ENCODE results near the gene ZBTB2. TPM values are rescaled to one million over a fixed set of nuclear protein-coding genes. Genes with fewer than 3 reads are reported as not detected.
"Not testable (repeated sequence)": the region's sequence is repeated elsewhere in the genome, so short reads cannot be mapped to it uniquely, and the experiment has no call there.

ZBTB2 gene
- total RNA-seq, 1 experiment from 2014 or later, result 14.3 TPM

DNA sequence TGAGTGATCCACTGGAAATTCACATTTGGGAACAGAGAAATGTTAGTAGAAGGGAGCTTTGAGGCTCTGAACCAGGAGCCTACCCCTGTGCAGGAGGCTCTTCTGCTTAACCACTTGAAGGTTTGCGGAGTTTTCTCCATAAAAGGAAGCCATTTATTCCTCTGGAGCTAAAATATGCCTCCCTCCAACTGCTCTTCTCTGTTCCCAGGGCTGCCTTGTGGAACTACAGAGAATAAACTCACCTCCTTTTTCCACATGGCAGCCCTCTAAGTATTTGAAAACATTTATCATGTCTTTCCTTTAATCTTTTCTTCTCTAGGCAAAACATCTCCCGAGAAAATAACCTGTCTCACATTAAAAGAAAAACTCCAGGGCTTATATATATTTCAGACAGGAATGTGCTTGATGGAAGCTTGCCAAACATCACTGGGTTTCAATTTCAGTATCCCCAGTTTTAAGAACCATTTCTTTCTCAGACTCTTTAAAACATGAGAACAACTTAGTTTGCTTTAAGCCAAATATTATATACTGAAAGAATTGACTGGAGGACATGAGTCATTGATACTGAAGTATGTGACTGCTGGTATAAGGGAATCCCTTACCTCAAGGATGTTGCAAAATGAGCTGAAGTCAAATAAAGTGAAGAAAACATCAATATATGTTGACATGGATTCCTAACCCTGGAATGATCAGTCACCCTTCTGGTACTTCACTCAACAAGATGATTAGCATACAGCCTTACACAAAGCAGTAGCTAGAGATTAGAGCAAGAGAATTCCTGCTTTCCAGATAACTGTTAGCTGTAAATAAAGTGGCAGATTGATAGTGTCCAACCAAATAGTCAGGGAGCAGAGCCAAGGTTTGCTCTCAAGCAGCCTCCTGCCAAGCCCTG is 74.0 kb downstream of the ZBTB2 start (continued):
- TF ChIP-seq, protein P1, sequence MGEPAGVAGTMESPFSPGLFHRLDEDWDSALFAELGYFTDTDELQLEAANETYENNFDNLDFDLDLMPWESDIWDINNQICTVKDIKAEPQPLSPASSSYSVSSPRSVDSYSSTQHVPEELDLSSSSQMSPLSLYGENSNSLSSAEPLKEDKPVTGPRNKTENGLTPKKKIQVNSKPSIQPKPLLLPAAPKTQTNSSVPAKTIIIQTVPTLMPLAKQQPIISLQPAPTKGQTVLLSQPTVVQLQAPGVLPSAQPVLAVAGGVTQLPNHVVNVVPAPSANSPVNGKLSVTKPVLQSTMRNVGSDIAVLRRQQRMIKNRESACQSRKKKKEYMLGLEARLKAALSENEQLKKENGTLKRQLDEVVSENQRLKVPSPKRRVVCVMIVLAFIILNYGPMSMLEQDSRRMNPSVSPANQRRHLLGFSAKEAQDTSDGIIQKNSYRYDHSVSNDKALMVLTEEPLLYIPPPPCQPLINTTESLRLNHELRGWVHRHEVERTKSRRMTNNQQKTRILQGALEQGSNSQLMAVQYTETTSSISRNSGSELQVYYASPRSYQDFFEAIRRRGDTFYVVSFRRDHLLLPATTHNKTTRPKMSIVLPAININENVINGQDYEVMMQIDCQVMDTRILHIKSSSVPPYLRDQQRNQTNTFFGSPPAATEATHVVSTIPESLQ (CRISPR knock-in tag; IDR thresholded peaks at IDR 0.05), result no peak
- TF ChIP-seq RELA (CRISPR knock-in tag; IDR thresholded peaks at IDR 0.05; ENCODE audit: borderline replicate concordance), result no peak
- TF ChIP-seq TEAD1 (CRISPR knock-in tag; IDR thresholded peaks at IDR 0.05), result no peak
- TF ChIP-seq, protein P2, sequence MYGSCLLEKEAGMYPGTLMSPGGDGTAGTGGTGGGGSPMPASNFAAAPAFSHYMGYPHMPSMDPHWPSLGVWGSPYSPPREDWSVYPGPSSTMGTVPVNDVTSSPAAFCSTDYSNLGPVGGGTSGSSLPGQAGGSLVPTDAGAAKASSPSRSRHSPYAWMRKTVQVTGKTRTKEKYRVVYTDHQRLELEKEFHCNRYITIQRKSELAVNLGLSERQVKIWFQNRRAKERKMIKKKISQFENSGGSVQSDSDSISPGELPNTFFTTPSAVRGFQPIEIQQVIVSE (CRISPR knock-in tag; IDR thresholded peaks at IDR 0.05; ENCODE audit: borderline replicate concordance), result no peak
- TF ChIP-seq, protein P3, sequence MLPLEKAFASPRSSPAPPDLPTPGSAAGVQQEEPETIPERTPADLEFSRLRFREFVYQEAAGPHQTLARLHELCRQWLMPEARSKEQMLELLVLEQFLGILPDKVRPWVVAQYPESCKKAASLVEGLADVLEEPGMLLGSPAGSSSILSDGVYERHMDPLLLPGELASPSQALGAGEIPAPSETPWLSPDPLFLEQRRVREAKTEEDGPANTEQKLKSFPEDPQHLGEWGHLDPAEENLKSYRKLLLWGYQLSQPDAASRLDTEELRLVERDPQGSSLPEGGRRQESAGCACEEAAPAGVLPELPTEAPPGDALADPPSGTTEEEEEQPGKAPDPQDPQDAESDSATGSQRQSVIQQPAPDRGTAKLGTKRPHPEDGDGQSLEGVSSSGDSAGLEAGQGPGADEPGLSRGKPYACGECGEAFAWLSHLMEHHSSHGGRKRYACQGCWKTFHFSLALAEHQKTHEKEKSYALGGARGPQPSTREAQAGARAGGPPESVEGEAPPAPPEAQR (CRISPR knock-in tag; IDR thresholded peaks at IDR 0.05), result no peak
- no peak for TF ChIP-seq MXD4 (CRISPR knock-in tag; IDR thresholded peaks at IDR 0.05; ENCODE audit: borderline replicate concordance)
- TF ChIP-seq IRF2 (CRISPR knock-in tag; IDR thresholded peaks at IDR 0.05; ENCODE audit: borderline replicate concordance, low read depth), result no peak
- no peak for TF ChIP-seq PRRX2 (CRISPR knock-in tag; IDR thresholded peaks at IDR 0.05)
- no peak for TF ChIP-seq ZNF317 (CRISPR knock-in tag; IDR thresholded peaks at IDR 0.05; ENCODE audit: borderline replicate concordance, low read depth)
- TF ChIP-seq, protein P4, sequence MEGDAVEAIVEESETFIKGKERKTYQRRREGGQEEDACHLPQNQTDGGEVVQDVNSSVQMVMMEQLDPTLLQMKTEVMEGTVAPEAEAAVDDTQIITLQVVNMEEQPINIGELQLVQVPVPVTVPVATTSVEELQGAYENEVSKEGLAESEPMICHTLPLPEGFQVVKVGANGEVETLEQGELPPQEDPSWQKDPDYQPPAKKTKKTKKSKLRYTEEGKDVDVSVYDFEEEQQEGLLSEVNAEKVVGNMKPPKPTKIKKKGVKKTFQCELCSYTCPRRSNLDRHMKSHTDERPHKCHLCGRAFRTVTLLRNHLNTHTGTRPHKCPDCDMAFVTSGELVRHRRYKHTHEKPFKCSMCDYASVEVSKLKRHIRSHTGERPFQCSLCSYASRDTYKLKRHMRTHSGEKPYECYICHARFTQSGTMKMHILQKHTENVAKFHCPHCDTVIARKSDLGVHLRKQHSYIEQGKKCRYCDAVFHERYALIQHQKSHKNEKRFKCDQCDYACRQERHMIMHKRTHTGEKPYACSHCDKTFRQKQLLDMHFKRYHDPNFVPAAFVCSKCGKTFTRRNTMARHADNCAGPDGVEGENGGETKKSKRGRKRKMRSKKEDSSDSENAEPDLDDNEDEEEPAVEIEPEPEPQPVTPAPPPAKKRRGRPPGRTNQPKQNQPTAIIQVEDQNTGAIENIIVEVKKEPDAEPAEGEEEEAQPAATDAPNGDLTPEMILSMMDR (IDR thresholded peaks at IDR 0.05), result no peak

DNA sequence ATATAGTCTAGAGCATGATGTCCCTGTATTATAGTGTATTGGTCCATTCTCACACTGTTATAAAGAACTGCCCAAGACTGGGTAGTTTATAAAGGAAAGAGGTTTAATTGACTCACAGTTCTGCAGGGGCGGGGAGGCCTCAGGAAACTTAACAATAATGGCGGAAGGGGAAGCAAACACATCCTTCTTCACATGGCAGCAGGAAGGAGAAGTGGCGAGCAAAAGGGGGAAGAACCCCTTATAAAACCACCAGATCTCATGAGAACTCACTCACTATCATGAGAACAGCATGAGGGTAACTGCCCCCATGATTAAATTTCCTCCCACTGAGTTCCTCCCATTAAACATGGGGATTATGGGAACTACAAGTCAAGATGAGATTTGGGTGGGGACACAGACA is 75.7 kb downstream of the ZBTB2 start:
- H3K36me3 Mint-ChIP-seq; CTCF ChIA-PET; H3K4me3 Mint-ChIP-seq; POLR2A ChIA-PET; ATAC-seq; H3K27me3 Mint-ChIP-seq (ENCODE audit: low read depth); H3K27ac Mint-ChIP-seq; H3K9me3 Mint-ChIP-seq; DNase-seq (ENCODE audit: low spot score): not testable (repeated sequence)
- H3K4me1 Mint-ChIP-seq, result peaks cover 16% of the 10 kb centered on the region

Other genes starting within 250 kb of the ZBTB2 start
- gene AKAP12, start 151.6 kb downstream of the ZBTB2 start, total RNA-seq (2021), result 64.2 to 90.0 TPM (median 65.0 TPM) in 3 replicates
- 18.3 to 23.3 TPM (median 21.0 TPM) in 3 replicates for gene RMND1, start 60.6 kb upstream of the ZBTB2 start, total RNA-seq (2021)
- 0.25 to 0.57 TPM (median 0.26 TPM) in 3 replicates for gene CCDC170, start 102.5 kb upstream of the ZBTB2 start, total RNA-seq (2021)